ENCODE measurements around the gene RBM10. TPM values are rescaled to one million over a fixed set of nuclear protein-coding genes. Genes with fewer than 3 reads are reported as not detected.

The RBM10 gene
- total RNA-seq, 2 experiments from 2014 or later = 66.4 to 66.7 TPM

DNA sequence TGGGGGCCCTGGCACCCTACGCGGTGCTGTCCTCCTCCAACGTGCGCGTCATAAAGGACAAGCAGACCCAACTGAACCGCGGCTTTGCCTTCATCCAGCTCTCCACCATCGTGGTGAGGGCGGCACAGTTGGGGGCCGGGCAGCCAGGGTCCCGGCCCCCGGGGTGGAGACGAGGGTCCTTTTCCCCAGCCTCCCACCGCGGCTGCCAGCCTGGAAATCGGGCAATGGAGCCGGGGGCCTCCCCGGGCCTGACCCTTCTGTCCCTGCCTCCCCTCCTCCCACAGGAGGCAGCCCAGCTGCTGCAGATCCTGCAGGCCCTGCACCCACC lies 34.9 kb downstream of the RBM10 start:
- POLR2A ChIA-PET = interaction anchor here (1.1 kb wide), 1 partner anchor 35 kb away, joined by 3 read pairs; no protein-coding TSS in a partner anchor
- ATAC-seq = no peak

GRCh38 chrX:47180346-47180745 lies 35.3 kb downstream of the RBM10 start:
- H3K9me3 Mint-ChIP-seq = no peaks in the 10 kb centered on the region
- peaks cover 2% of the 10 kb centered on the region for H3K4me1 Mint-ChIP-seq (ENCODE audit: low read depth)
- no peak overlapping the region for H3K4me3 Mint-ChIP-seq
- ATAC-seq (no peak), DNase-seq (no peak)
- no peak overlapping the region for H3K27ac Mint-ChIP-seq
- peaks cover 21% of the 10 kb centered on the region for H3K36me3 Mint-ChIP-seq (ENCODE audit: low read depth)
- intact Hi-C loops (cut with micrococcal nuclease) = no loop called here
- CTCF ChIA-PET = no interaction called here
- no peak for TF ChIP-seq CTCF (IDR thresholded peaks at IDR 0.05)
- H3K27me3 Mint-ChIP-seq = no peaks in the 10 kb centered on the region
- POLR2A ChIA-PET = interaction anchor here (0.6 to 1.1 kb wide), 2 partner anchors 35 to 170 kb away, joined by 3 read pairs; no protein-coding TSS in a partner anchor

More for the DNA sequence above, 34.9 kb downstream of the RBM10 start:
- TF ChIP-seq CTCF (IDR thresholded peaks at IDR 0.05) = no peak
- Mint-ChIP-seq H3K4me3 (no peak overlapping the region), H3K27ac (no peak overlapping the region), H3K4me1 (ENCODE audit: low read depth) (peaks cover 2% of the 10 kb centered on the region), H3K27me3 (no peaks in the 10 kb centered on the region), H3K36me3 (ENCODE audit: low read depth) (peaks cover 21% of the 10 kb centered on the region), H3K9me3 (no peaks in the 10 kb centered on the region)
- CTCF ChIA-PET = no interaction called here
- intact Hi-C loops (cut with micrococcal nuclease) = no loop called here
- no peak for DNase-seq

DNA sequence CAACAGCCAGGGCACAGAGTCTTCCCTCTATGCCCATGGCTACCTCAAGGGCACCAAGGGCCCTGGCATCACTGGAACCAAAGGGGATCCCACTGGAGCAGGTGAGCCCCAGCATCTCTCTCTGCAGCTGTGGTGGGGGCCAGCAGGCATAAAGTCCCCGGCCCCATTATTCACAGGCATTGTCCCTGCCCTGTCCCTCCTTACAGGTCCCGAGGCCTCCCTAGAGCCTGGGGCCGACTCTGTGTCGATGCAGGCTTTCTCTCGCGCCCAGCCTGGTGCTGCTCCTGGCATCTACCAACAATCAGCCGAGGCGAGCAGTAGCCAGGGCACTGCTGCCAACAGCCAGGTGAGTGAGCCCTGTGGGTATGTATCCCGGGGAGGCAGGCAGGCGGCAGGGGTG lies 36.3 kb downstream of the RBM10 start:
- peaks cover under 1% of the 10 kb centered on the region for H3K4me1 Mint-ChIP-seq (ENCODE audit: low read depth)
- no peaks in the 10 kb centered on the region for H3K27me3 Mint-ChIP-seq
- intact Hi-C loops (cut with micrococcal nuclease) = no loop called here
- CTCF ChIA-PET = no interaction called here
- no peak for TF ChIP-seq CTCF (IDR thresholded peaks at IDR 0.05)
- H3K27ac Mint-ChIP-seq = no peak overlapping the region
- peaks cover 20% of the 10 kb centered on the region for H3K36me3 Mint-ChIP-seq (ENCODE audit: low read depth)
- H3K9me3 Mint-ChIP-seq = no peaks in the 10 kb centered on the region
- no peak for ATAC-seq
- no peak overlapping the region for H3K4me3 Mint-ChIP-seq
- POLR2A ChIA-PET = interaction anchor here (1.3 kb wide), 1 partner anchor 10 kb away, joined by 4 read pairs; no protein-coding TSS in a partner anchor
- no peak for DNase-seq

DNA sequence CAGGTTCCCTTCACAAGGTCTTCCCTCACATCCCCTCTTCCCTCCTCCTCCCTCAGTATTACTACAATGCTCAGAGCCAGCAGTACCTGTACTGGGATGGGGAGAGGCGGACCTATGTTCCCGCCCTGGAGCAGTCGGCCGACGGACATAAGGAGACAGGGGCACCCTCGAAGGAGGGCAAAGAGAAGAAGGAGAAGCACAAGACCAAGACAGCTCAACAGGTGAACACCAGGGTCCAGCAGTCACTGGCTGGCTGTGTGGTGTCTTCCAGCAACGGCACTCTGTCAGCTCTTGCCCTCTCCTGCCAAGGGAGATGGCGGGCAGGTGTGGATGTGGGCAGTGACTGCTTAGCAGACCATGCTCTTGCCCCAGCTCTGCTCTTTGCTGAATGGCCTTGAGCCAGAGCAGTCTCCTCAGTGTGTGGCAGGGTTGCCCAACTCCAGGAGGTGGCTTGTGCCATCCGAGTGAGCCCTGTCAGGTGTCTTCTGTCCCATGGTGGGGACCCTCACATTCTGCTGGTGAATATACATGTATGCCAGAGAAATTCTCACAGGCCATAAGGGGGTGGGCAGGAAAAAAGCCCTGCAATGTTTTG lies 37.2 kb downstream of the RBM10 start:
- ChIA-PET POLR2A (interaction anchor here (1.3 kb wide), 1 partner anchor 9 kb away, joined by 4 read pairs; no protein-coding TSS in a partner anchor), CTCF (no interaction called here)
- Mint-ChIP-seq H3K9me3 (no peaks in the 10 kb centered on the region), H3K27ac (no peak overlapping the region), H3K27me3 (no peaks in the 10 kb centered on the region), H3K4me1 (ENCODE audit: low read depth) (no peaks in the 10 kb centered on the region), H3K4me3 (no peak overlapping the region), H3K36me3 (ENCODE audit: low read depth) (peaks cover 15% of the 10 kb centered on the region)
- DNase-seq (no peak), ATAC-seq (no peak)
- intact Hi-C loops (cut with micrococcal nuclease) = no loop called here
- no peak for TF ChIP-seq CTCF (IDR thresholded peaks at IDR 0.05)

DNA sequence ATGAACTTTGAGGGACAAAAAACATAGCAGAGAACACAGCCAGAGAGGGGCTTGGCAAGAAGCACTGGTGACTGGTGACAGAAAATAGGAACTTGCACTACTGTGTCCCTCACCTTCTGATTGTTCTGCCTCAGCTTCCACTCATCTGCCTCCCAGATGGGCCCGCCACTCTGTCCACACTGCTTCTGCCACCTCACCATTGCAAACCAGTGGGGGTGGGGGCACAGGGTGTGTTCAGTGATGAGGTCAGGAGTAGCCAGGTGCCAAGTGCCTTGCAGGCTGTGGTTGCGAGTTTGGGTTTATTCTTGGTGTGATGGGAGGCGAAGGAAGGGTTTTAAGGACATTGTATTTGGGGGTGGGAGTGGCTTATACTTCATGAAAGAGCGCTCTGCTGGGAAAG lies 39.5 kb downstream of the RBM10 start:
- Mint-ChIP-seq H3K27me3 (no peaks in the 10 kb centered on the region), H3K36me3 (ENCODE audit: low read depth) (peaks cover 7% of the 10 kb centered on the region), H3K4me3 (no peak overlapping the region), H3K9me3 (no peaks in the 10 kb centered on the region), H3K27ac (no peak overlapping the region), H3K4me1 (ENCODE audit: low read depth) (peaks cover 12% of the 10 kb centered on the region)
- no peak for TF ChIP-seq CTCF (IDR thresholded peaks at IDR 0.05)
- POLR2A ChIA-PET = no interaction called here
- CTCF ChIA-PET = no interaction called here
- no peak for DNase-seq
- no peak for ATAC-seq
- intact Hi-C loops (cut with micrococcal nuclease) = no loop called here

Data from activated CD8-positive, alpha-beta T cell treated with anti-CD3 and anti-CD28 coated beads for 36 hours (primary cell).